ENCODE data around the gene CD44.

CD44 gene

DNA sequence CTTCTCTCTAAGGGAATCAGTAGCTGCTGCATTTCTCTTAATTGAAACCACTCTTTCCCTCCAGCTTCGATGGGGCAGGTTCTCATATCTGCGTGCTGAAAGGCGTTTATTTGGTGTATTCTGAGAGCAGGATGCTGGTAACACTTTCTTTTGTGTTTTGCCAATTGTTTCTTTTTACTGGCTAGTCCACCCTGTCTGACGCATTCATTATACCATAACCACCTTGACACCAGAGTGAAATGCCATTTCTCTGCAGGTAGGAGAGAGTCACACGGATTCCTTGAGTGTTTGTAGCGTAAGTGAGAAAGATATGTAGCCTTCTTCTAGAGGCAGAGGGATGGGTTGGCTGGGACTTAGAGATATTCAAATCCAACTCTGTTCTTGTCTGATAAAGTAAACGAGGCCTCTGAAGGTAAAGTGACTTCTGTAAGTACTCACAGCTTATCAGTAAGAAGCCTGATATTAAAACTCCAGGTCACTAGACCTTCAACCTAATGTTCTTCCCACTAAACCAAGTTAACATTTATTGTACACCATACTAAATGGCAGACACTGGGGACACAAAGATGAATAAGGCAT is 21.4 kb downstream of the CD44 start:
- no peak for DNase-seq

- DNase-seq: no peak
Measured at GRCh38 chr11:35160902-35161597, 22.1 kb downstream of the CD44 start.

DNA sequence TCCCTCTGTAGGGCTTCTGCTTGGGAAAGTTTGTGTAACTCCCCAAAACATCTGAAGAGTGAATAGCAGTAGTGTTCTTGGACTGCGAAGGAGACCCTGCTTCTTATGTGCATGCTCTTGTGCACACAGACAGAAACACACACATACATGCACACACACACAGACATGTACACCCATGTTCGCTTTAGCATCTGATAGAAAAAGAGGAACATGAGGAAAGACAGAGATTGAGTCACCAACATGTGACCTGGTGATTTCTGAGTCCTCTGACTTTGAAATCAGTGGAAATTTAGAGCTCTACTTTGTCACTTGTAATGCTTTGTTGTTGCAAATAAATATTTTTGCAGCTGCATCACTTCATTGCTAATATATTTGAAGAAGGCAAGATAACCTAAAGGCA is 23.8 kb downstream of the CD44 start:
- DNase-seq: no peak

GRCh38 chr11:35163209-35163608 is 24.2 kb downstream of the CD44 start:
- no peak for DNase-seq

DNA sequence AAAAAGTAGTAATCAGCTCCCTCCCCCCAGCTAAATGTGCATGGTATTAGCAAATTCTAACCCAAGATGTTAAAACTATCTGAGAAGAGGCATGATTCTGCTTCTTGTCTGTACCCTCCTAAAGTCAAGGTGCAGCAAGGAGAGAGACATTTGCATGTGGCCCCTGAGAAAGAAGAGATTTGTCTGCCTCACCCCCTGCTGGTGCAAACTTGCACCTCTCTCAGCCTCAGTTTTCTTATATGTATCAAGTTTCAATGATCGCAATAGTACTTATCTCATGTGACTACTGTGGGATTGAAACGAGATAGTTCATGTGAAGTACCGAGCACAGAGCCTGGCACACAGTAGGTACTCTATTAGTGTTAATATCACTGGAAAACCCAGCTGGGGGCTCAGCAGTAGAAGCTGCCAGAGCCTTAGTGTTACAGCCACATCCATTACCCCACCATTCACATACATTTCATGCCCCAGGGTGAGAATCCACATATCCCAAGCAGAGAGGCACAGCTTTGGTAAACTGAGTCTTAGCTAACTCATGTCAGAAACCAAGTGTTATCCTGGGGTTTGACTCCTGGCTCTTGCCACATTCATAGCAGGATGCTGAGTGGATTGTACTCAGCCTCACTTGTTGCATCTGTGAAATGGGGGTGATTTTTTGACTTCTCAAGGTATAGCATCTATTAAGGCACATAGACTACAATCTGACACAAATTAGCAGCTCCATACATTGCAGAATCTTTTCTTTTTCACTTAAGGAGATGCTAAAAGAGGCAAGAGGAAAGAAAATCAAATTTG is 24.9 kb downstream of the CD44 start:
- no peak for DNase-seq

- DNase-seq: no peak
Measured at GRCh38 chr11:35165030-35165422, 26.1 kb downstream of the CD44 start.

GRCh38 chr11:35165423-35166368 is 26.7 kb downstream of the CD44 start:
- DNase-seq: peak in 1 of 14 donors; percentile 51

GRCh38 chr11:35166369-35167360 is 27.7 kb downstream of the CD44 start:
- peak in 12 of 14 donors; percentile 11 to 86 (median 68) for DNase-seq

- DNase-seq: no peak
Measured at GRCh38 chr11:35167426-35167954, 28.5 kb downstream of the CD44 start.

GRCh38 chr11:35168671-35169070 is 29.7 kb downstream of the CD44 start:
- DNase-seq: no peak

DNA sequence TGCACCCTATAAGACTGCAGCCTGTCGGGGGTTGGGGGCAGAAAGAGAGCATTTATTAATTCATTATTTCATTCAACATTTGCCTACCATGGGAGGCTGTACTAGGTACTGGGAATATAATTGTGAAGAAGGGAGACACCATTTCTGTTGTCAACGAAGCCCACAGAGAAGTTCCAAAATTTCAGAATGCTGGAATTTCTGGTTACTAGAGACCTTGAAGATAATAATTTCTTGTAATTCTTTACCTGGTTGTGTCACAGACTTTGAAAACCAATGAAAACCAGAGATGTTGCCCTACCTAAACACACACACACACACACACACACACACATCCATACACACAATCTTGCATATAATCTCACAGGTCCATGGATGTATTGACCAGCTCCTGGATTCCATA is 30.1 kb downstream of the CD44 start:
- no peak for DNase-seq

- no peak for DNase-seq
Measured at GRCh38 chr11:35169754-35170153, 30.8 kb downstream of the CD44 start.

DNA sequence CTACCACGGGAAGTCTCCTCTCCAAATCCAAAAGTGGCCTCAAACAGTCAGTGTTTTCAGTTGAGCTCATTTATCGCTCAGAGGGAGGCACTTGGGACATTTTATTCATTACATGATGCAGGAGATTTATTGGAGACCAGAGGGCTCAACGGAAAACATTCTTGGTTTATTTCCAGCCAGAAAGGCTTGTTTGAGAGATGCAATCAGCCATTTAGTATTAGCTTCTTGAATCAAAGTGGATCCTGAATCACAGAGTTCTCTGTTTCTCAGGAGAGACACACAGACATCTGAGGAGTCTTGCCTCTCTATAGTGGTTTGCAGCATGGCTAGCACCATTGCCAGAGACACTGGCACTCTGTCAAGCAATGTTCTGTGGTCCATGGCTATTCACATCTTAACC is 31.5 kb downstream of the CD44 start:
- no peak for DNase-seq

DNA sequence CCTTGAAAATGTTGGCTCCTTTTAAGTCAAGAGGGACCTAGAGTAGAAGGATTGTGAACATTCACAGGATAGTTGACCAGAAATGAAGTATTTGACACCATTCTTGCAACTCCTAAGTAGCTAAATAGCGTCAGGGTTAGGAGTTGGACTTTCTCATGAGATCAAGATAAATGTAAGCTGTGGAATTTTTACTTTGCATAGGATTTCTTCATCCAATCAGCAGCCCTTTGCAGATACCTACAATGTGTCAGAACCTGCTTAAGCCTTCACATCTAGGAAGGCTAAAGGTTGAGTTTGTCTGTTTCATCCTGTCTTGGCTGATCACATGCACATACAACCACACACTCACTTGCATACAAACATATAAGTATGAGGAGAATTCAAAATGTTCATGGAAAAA is 32.3 kb downstream of the CD44 start:
- DNase-seq: no peak

DNA sequence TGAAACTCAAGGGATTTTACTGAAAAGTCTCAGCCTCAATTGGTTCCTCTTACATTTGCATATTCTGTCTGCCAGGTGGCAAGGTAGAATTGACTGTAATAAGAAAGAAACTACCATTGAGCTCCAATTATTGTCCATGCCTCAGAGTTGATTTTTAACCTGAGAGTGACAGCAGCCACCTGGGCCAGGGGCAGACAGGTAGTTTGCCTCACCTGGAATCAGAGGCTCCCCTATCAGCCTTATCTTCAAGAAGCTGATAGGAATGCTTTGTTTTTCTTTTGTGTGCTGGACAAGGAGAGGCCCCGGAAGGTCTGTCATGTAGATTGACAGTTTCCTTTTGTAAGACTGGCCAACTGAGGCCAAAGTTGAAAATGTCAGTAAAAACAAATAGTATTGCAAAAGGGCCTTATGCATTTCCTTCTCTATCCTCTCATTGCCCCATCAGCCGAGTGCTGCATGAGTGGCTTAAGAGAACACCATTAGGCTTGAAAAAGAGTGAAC is 34.1 kb downstream of the CD44 start:
- DNase-seq: no peak

GRCh38 chr11:35173616-35174566 is 34.9 kb downstream of the CD44 start:
- DNase-seq: no peak

GRCh38 chr11:35174666-35175065 is 35.7 kb downstream of the CD44 start:
- no peak for DNase-seq

DNA sequence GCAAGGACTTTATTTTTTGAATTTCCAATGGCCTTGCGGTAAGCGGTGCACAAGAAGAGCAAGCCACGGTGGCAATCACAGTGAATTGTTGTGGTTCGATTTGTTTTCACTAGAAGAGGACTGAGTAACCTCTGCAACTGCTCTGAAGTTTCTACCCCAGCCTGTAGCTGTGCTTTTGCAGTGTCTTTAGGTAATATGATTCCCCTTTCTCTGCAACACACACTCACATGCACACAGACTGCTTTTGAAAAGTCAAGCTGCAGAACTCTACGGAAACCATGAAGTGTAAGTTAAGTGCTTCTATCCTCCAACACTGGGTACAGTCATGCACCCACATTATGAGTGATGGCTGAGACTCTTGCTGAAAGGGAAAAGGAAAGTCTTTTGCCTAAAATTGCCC is 38.4 kb downstream of the CD44 start:
- DNase-seq: no peak

DNA sequence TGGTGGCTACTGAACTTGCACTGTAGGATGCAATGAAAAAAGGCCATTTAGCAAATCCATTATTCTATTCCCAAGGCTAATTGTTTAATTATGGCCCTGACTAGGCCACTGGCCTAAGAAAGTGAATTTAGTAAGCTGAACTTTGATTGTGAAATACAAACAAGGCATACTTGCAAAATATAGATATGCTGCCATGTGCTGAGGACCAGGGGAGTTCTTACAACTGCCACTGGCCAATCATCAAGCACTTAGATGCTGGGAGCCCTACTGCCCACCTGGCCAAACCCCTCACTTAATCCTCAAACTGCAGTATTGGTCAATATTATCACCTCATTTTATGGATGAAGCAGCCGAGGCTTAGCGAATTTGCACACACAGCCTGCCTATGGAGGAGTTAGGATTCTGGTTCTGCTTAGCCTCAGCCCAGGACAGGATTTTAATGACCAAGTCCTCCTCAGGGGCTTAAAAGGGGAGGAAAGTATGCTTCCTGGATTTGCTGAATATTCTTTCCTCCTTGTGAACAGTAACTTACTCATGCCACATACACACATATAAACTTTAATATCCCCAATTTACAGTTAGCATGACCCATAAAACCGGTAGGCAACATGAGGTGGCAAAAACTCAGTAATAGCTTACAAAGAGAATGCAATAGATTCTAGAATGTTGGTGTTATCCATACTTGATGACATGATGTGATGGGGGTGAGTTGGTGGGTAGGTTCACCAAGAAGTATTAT is 39.3 kb downstream of the CD44 start:
- DNase-seq: no peak

All from C1 segment of cervical spinal cord (tissue), 14 donors.